Uterus (tissue), 2 donors: ENCODE results near the gene SPSB3.

Experiments
- CTCF ChIP-seq, 4 experiments: fragments of 200-600 bp in 2 of 4; fragments of 450-650 bp in 2 of 4; sonication (generic) in 2 of 4; IDR thresholded peaks; one replicate each; pipeline ENCODE4 v1.5.1; 2016 to 2019; ENCODE audit warnings: antibody characterized with exemption in 4 of 4, mild to moderate bottlenecking in 2 of 4, moderate library complexity in 1 of 4
- POLR2A ChIP-seq, 2 donors: fragments of 450-650 bp; IDR thresholded peaks; one replicate each; pipeline ENCODE4 v1.6.1; 2016; ENCODE audit warnings: antibody characterized with exemption in 2 of 2, mild to moderate bottlenecking in 1 of 2, moderate library complexity in 1 of 2

- TF ChIP-seq CTCF (IDR thresholded peaks at IDR 0.05): no peak
- no peak for TF ChIP-seq POLR2A (IDR thresholded peaks at IDR 0.05)
Measured at GRCh38 chr16:1787056-1787321, 4.6 kb upstream of the SPSB3 start.
